ENCODE measurements around the gene CDK14. TPM values are rescaled to one million over a fixed set of nuclear protein-coding genes. Genes with fewer than 3 reads are reported as not detected.

Gene CDK14
- total RNA-seq, 6 donors from 2014 or later, result 21.7 to 53.4 (median 37.1) TPM

DNA sequence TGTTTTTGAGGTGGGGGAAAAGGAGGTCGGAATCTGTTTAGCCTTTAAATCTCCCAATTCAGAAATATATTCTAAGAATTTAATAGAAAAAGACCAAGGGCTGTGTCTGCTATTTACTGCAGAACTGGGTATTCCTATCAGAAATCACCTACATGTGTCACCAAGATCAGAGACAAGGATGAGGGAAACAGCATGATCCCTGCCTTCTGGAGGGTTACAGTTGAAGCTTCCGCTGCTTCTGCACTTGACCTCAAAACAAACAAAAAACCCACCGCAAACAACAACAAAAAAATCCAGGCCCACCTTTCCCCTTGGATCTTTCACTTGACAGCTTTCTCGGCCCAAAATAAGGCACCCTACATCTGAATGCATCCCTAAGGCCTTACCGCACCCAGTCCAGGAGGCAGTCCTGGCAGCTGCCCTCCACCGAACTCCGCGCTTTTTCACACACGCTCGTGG lies 750 bp upstream of the CDK14 start:
- Histone ChIP-seq H3K9me3 (no peaks in the 10 kb centered on the region), H3K27me3 (no peaks in the 10 kb centered on the region), H3K36me3 (no peaks in the 10 kb centered on the region), H3K27ac (peak overlapping the region; percentile 87 to 97 (median 90)), H3K4me1 (peaks cover 12 to 32% (median 13%) of the 10 kb centered on the region in 4 donors), H3K4me3 (peak overlapping the region; percentile 75 to 88 (median 84))
- no peak for DNase-seq
- no peak for ATAC-seq (ENCODE audit: low FRiP score in 2 of 2)
- TF ChIP-seq POLR2AphosphoS5 (IDR thresholded peaks at IDR 0.05) (peak in 1 of 2 donors; percentile 1), POLR2A (IDR thresholded peaks at IDR 0.05) (no peak), EP300 (IDR thresholded peaks at IDR 0.05) (no peak)
- TF ChIP-seq, protein P1, sequence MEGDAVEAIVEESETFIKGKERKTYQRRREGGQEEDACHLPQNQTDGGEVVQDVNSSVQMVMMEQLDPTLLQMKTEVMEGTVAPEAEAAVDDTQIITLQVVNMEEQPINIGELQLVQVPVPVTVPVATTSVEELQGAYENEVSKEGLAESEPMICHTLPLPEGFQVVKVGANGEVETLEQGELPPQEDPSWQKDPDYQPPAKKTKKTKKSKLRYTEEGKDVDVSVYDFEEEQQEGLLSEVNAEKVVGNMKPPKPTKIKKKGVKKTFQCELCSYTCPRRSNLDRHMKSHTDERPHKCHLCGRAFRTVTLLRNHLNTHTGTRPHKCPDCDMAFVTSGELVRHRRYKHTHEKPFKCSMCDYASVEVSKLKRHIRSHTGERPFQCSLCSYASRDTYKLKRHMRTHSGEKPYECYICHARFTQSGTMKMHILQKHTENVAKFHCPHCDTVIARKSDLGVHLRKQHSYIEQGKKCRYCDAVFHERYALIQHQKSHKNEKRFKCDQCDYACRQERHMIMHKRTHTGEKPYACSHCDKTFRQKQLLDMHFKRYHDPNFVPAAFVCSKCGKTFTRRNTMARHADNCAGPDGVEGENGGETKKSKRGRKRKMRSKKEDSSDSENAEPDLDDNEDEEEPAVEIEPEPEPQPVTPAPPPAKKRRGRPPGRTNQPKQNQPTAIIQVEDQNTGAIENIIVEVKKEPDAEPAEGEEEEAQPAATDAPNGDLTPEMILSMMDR (IDR thresholded peaks at IDR 0.05), result no peak
- 12 to 15% methylated on average over 9 of the region's 10 CpGs for WGBS, 2 donors

DNA sequence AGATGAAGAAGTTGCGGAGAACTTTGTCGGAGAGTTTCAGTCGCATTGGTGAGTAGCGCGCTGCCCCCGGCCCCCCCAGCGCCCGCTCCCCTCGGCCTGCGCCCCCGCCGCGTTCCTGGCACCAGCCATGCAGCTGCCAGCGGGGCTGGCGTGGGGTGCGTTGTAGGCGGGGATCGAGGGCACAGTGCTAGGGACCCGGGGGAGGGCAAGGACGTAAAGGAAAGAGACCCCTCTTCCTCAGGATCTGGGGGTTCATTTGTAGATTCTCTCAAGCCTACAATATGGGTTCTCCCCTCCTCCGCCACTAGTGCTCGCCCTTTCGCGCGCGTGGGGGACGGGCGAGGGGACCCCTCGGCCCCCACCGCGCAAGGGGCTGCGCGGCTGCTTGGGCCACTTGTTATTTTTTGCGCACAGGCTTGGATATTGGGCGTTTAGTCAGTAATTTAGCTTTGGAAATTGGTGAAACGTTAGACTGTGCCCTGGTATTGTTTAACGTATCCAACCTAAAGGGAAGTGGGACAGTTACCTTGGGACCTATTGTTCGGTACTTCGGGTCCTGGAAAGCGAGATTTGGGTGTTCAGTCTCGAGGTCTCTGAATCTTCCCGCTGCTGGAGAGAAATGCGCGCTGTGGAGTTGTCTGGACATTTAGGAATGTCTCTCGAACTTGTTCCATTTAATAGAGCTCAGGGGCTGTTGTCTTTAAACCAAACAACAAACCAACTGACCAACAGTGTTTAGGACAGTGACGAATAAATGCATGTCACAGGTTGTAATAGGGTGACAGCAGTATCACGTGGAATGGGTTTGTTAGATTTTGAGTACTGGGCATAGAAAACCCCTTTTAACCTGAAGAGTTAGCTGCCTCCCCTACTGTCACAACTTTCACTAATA lies 796 bp downstream of the CDK14 start:
- Histone ChIP-seq H3K9me3 (no peaks in the 10 kb centered on the region), H3K4me3 (peak overlapping the region; percentile 79 to 88 (median 84)), H3K4me1 (peaks cover 12 to 32% (median 18%) of the 10 kb centered on the region in 4 donors), H3K36me3 (no peaks in the 10 kb centered on the region), H3K27me3 (no peaks in the 10 kb centered on the region), H3K27ac (peak overlapping the region; percentile 87 to 97 (median 90))
- 0 to 2% methylated on average over 12 to 43 of the region's 47 CpGs for WGBS, 2 donors
- TF ChIP-seq EP300 (IDR thresholded peaks at IDR 0.05) (no peak), POLR2A (IDR thresholded peaks at IDR 0.05) (peak in 1 of 4 donors; percentile 15)
- peak in 1 of 2 donors; percentile 21 for ATAC-seq (ENCODE audit: low FRiP score in 2 of 2)
- no peak for DNase-seq

DNA sequence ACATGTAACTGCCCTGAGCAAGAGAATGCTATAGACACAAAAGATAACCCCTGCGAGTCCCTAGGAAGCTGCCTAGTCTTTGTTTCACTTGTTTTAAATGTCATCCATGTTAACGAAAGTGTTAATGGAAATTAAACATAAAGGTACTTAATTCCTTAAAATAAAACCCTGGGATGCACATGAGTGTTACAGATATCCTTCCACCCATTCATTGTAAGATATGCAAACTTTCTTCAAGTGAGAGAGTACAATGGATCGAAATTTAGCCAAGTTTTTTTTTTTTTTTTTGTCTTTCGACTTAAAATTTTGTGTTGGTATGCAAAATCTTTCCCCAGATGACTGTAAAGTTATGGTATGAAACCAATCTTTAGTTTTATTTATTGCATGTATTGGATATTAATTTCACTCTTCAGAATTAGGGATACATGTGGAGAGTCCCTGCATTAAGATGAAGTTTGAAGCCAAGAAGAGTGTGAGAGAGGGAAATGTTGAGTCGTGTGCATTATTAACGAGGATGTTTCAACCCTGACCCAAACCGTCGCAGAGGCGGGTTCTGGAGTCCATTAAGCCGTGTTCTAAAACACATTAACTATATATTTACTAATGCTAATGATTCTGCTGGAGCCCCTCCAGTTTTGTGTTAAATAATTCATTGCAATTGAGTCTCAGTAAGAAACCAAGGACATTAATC lies 1.6 kb downstream of the CDK14 start:
- Histone ChIP-seq H3K4me3 (peak overlapping the region in 3 of 4 donors; percentile 83 to 88 (median 84)), H3K9me3 (no peaks in the 10 kb centered on the region), H3K27ac (peak overlapping the region in 1 of 4 donors; percentile 92), H3K36me3 (no peaks in the 10 kb centered on the region), H3K4me1 (peaks cover 12 to 32% (median 18%) of the 10 kb centered on the region in 4 donors), H3K27me3 (no peaks in the 10 kb centered on the region)
- ATAC-seq (ENCODE audit: low FRiP score in 2 of 2) (no peak), DNase-seq (no peak)
- WGBS, 2 donors, result 41 to 42% methylated on average over 10 of the region's 10 CpGs
- TF ChIP-seq EP300 (IDR thresholded peaks at IDR 0.05) (no peak), POLR2AphosphoS5 (IDR thresholded peaks at IDR 0.05) (no peak), POLR2A (IDR thresholded peaks at IDR 0.05) (no peak)
- TF ChIP-seq, protein P1 (IDR thresholded peaks at IDR 0.05), result no peak

DNA sequence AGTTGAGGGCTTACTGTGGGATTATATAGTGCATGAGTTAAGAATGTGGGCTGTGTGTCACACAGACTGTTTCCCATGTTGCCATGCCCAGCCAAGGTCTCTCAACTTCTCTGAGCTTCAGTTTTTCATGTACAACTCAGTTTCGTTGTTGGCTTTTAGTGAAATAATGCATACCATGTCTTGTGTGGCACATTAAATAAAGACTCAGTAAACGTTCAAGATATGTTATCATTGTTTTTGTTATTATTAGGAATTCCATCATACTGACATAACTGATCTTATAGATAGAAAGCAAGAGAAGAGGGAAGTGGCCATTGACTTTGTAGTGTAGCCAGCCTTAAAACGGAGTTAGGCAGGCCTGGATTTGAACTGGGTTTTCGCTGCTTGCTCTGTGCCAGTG lies 2.9 kb downstream of the CDK14 start:
- TF ChIP-seq POLR2A (IDR thresholded peaks at IDR 0.05), result no peak
- no peak for TF ChIP-seq EP300 (IDR thresholded peaks at IDR 0.05)
- no peak for TF ChIP-seq POLR2AphosphoS5 (IDR thresholded peaks at IDR 0.05)
- TF ChIP-seq, protein P1 (IDR thresholded peaks at IDR 0.05), result no peak
- H3K27ac ChIP-seq, result no peak overlapping the region
- DNase-seq (no peak), ATAC-seq (ENCODE audit: low FRiP score in 2 of 2) (no peak)
- peaks cover 12 to 32% (median 18%) of the 10 kb centered on the region in 4 donors for H3K4me1 ChIP-seq
- H3K9me3 ChIP-seq, result no peaks in the 10 kb centered on the region
- H3K36me3 ChIP-seq, result no peaks in the 10 kb centered on the region
- 55 to 61% methylated on average over 4 of the region's 4 CpGs for WGBS, 2 donors
- H3K27me3 ChIP-seq, result no peaks in the 10 kb centered on the region
- no peak overlapping the region for H3K4me3 ChIP-seq

All from upper lobe of left lung (tissue), 6 donors.